ENCODE results near the gene FRMPD1.

DNA sequence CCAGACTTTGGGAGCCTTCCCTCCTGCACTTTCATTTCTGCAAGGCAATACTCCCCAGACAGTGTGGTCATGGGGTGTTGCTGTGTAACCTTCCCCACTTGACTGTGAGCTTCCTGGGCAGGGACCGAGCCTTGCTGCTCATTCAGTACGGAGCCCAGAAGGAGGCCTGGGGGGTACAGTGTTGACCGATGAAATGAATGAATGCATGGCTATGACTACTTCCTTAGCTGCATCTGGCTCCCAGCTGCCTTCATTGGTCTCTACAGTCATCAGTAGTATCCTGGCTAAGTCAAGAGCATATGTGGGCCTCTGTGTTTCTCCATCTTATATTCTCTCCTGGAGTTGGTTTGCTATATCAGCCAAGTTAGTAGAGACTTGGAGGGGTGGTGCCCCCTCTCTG lies 9.9 kb downstream of the FRMPD1 start:
- TF ChIP-seq, protein P1, sequence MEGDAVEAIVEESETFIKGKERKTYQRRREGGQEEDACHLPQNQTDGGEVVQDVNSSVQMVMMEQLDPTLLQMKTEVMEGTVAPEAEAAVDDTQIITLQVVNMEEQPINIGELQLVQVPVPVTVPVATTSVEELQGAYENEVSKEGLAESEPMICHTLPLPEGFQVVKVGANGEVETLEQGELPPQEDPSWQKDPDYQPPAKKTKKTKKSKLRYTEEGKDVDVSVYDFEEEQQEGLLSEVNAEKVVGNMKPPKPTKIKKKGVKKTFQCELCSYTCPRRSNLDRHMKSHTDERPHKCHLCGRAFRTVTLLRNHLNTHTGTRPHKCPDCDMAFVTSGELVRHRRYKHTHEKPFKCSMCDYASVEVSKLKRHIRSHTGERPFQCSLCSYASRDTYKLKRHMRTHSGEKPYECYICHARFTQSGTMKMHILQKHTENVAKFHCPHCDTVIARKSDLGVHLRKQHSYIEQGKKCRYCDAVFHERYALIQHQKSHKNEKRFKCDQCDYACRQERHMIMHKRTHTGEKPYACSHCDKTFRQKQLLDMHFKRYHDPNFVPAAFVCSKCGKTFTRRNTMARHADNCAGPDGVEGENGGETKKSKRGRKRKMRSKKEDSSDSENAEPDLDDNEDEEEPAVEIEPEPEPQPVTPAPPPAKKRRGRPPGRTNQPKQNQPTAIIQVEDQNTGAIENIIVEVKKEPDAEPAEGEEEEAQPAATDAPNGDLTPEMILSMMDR (IDR thresholded peaks at IDR 0.05): no peak
- TF ChIP-seq POLR2A (IDR thresholded peaks at IDR 0.05): no peak
